HepG2 (cell line): ENCODE results near the gene SNCAIP. TPM values are rescaled to one million over a fixed set of nuclear protein-coding genes. Genes with fewer than 3 reads are reported as not detected.

ENCODE experiments used
- ATAC-seq: fragments of 200-7000 bp; cut with Tn5 transposase; 3 replicates; pipeline ENCODE4 v1.9.1; 2020; ENCODE audit warnings: mild to moderate bottlenecking, moderate library complexity
- BruUV-seq: library from RNA; stranded (reverse); fragments of 400-500 nt; replicated peaks from 2 replicates; lab custom pipeline; 2021; lab: Mats Ljungman, UMichigan
- CTCF ChIA-PET: fragments of 300-600 bp; formaldehyde crosslinking; extraction: SDS; loops from one replicate; lab custom pipeline; 2021; ENCODE audit warnings: low total read pairs, inconsistent platforms, low intra/inter-chr PET ratio; lab: Yijun Ruan, JAX
- POLR2A ChIA-PET: fragments of 350-600 bp; sonication (Branson Sonifier 250); formaldehyde crosslinking; loops from one replicate; lab custom pipeline; 2020; ENCODE audit warnings: antibody characterized with exemption, inconsistent platforms; lab: Yijun Ruan, JAX
- DNase-seq: peaks from one replicate; pipeline ENCODE4 v3.0.0-alpha.2; 2015; ENCODE audit warnings: low spot score
- FAIRE-seq: peaks from 3 replicates; lab custom pipeline; 2011; peaks lifted over from hg19 to GRCh38; lab: Jason Lieb, UNC
- H2AFZ ChIP-seq: one replicate; pipeline ENCODE4 v1.6.1; 2011; ENCODE audit warnings: low read length, inconsistent platforms
- H3K27ac ChIP-seq: fragments of 300-600 bp; 3 replicates; pipeline ENCODE4 v1.8.0; 2011; ENCODE audit warnings: mixed run types, mild to moderate bottlenecking, mixed read lengths, low read length, inconsistent platforms; ENCODE audit not compliant: insufficient read depth; ENCODE audit errors: extremely low read length
- H3K27me3 ChIP-seq, 2 experiments: fragments of 200-600 bp in 1 of 2; 2 replicates in 1 of 2; 3 replicates in 1 of 2; pipeline versions ENCODE4 v1.6.0 to v1.8.0; 2011; ENCODE audit warnings: low read length in 2 of 2, mild to moderate bottlenecking in 2 of 2, moderate library complexity in 2 of 2, inconsistent platforms in 1 of 2; ENCODE audit not compliant: insufficient read depth in 2 of 2, control insufficient read depth in 1 of 2
- H3K36me3 ChIP-seq, 2 experiments: fragments of 200-600 bp in 1 of 2; replicated peaks in 1 of 2; 2 replicates in 1 of 2; 3 replicates in 1 of 2; pipeline versions ENCODE4 v1.5.1 to v1.8.0; 2011; ENCODE audit warnings: low read length in 2 of 2, inconsistent platforms in 1 of 2; ENCODE audit not compliant: insufficient read depth in 2 of 2, control insufficient read depth in 1 of 2
- H3K4me1 ChIP-seq: 2 replicates; pipeline ENCODE4 v1.5.1; 2012; ENCODE audit warnings: low read length, inconsistent platforms; ENCODE audit not compliant: insufficient read depth
- H3K4me2 ChIP-seq: 2 replicates; pipeline ENCODE4 v1.6.0; 2011; ENCODE audit warnings: low read depth, low read length, inconsistent platforms
- H3K4me3 ChIP-seq, 3 experiments: fragments of 200-600 bp in 1 of 3; sonication (generic), shearing (Covaris generic) in 1 of 3; replicated peaks in 1 of 3; 2 replicates each; pipeline ENCODE4 v1.5.1; 2011 to 2016; ENCODE audit warnings: low read length in 3 of 3, inconsistent platforms in 2 of 3, low read depth in 2 of 3, mild to moderate bottlenecking in 2 of 3, control low read depth in 1 of 3, mixed read lengths in 1 of 3; ENCODE audit not compliant: insufficient read depth in 1 of 3
- H3K79me2 ChIP-seq: one replicate; pipeline ENCODE4 v1.6.1; 2011; ENCODE audit warnings: low read length, inconsistent platforms; ENCODE audit not compliant: insufficient read depth
- H3K9ac ChIP-seq: 2 replicates; pipeline ENCODE4 v1.6.0; 2011; ENCODE audit warnings: mild to moderate bottlenecking, low read depth, low read length, inconsistent platforms; ENCODE audit not compliant: insufficient read depth
- H3K9me3 ChIP-seq: 2 replicates; pipeline ENCODE4 v1.5.1; 2012; ENCODE audit warnings: mild to moderate bottlenecking, low read length
- H4K20me1 ChIP-seq: 2 replicates; pipeline ENCODE4 v1.6.0; 2011; ENCODE audit warnings: inconsistent platforms, mild to moderate bottlenecking, low read length, moderate library complexity; ENCODE audit not compliant: insufficient read depth
- BRD4 ChIP-seq: sonication (generic); formaldehyde crosslinking; IDR thresholded peaks from 2 replicates; pipeline ENCODE4 v1.4.0; 2020; ENCODE audit warnings: missing genetic modification reagents
- CC2D1A ChIP-seq: sonication (generic); formaldehyde crosslinking; IDR thresholded peaks from 2 replicates; pipeline ENCODE4 v1.8.1; 2023; ENCODE audit warnings: mild to moderate bottlenecking, missing genetic modification reagents
- FOXP1 ChIP-seq, 2 experiments: fragments of 450-650 bp in 1 of 2; IDR thresholded peaks; 2 replicates each; pipeline ENCODE4 v1.6.1; 2017 to 2018; ENCODE audit warnings: antibody characterized with exemption in 1 of 2
- HIVEP1 ChIP-seq: sonication (generic); formaldehyde crosslinking; IDR thresholded peaks from 2 replicates; pipeline ENCODE4 v1.4.0; 2020; ENCODE audit warnings: mild to moderate bottlenecking, missing genetic modification reagents
- MBD4 ChIP-seq: IDR thresholded peaks from 2 replicates; pipeline ENCODE4 v1.6.1; 2012; ENCODE audit warnings: low read length, inconsistent platforms, borderline replicate concordance
- MYNN ChIP-seq: sonication (generic); formaldehyde crosslinking; IDR thresholded peaks from 2 replicates; pipeline ENCODE4 v1.4.0; 2020; ENCODE audit warnings: mild to moderate bottlenecking, low read depth, missing genetic modification reagents
- NFKB2 ChIP-seq: sonication (generic); formaldehyde crosslinking; IDR thresholded peaks from 2 replicates; pipeline ENCODE4 v1.4.0; 2020; ENCODE audit warnings: missing genetic modification reagents, borderline replicate concordance
- RARA ChIP-seq: IDR thresholded peaks from 2 replicates; pipeline ENCODE4 v1.6.1; 2016; ENCODE audit warnings: missing genetic modification reagents, missing compliant biosample characterization
- SOX13 ChIP-seq, 3 experiments: fragments of 450-650 bp in 1 of 3; sonication (generic) in 1 of 3; formaldehyde crosslinking in 1 of 3; IDR thresholded peaks in 2 of 3; conservative IDR thresholded peaks in 1 of 3; 2 replicates each; pipeline versions ENCODE4 v1.5.0 to v1.6.1; 2016 to 2020; ENCODE audit warnings: antibody characterized with exemption in 1 of 3, mild to moderate bottlenecking in 1 of 3, missing compliant biosample characterization in 1 of 3, missing genetic modification reagents in 1 of 3, moderate library complexity in 1 of 3
- TEAD3 ChIP-seq: optimal IDR thresholded peaks from 2 replicates; pipeline ENCODE3; 2016; ENCODE audit warnings: borderline replicate concordance
- ZBTB20 ChIP-seq: sonication (generic); formaldehyde crosslinking; IDR thresholded peaks from 2 replicates; pipeline ENCODE4 v1.8.1; 2023; ENCODE audit warnings: missing genetic modification reagents, low read depth, mild to moderate bottlenecking, borderline replicate concordance
- ZBTB38 ChIP-seq: sonication (generic); formaldehyde crosslinking; IDR thresholded peaks from 2 replicates; pipeline ENCODE4 v1.5.1; 2020; ENCODE audit warnings: mild to moderate bottlenecking, missing genetic modification reagents
- ZFP90 ChIP-seq: sonication (generic); formaldehyde crosslinking; IDR thresholded peaks from 2 replicates; pipeline ENCODE4 v1.8.0; 2022; ENCODE audit warnings: missing genetic modification reagents, mild to moderate bottlenecking, inconsistent platforms, borderline replicate concordance
- ZNF12 ChIP-seq: sonication (generic); formaldehyde crosslinking; IDR thresholded peaks from 2 replicates; pipeline ENCODE4 v1.5.0; 2020; ENCODE audit warnings: missing genetic modification reagents
- ZNF343 ChIP-seq: sonication (generic); formaldehyde crosslinking; IDR thresholded peaks from 2 replicates; pipeline ENCODE4 v1.4.0; 2020; ENCODE audit warnings: mild to moderate bottlenecking, missing genetic modification reagents
- WGBS: methylation state at CpG from one replicate; pipeline ENCODE4 v1.1.6; 2017; ENCODE audit warnings: low lambda C conversion rate; 5-methylcytosine and 5-hydroxymethylcytosine counted together
- in situ Hi-C: cut with HindIII; loops from 2 replicates; pipeline ENCODE4 v1.10.0; 2017; ENCODE audit warnings: low pct_unique_long_range_greater_than_20kb; ENCODE audit not compliant: extremely low pct_ligation_motif_present
- intact Hi-C: fragments of 100-400 bp; cut with micrococcal nuclease; formaldehyde crosslinking; loops from one replicate; pipeline ENCODE4 v1.10.0; 2022; ENCODE audit not compliant: unreplicated experiment
- polyA plus RNA-seq, 8 experiments: library from polyadenylated mRNA; depleted of rRNA in 3 of 8; stranded (reverse) in 7 of 8; unstranded in 1 of 8; fragments of >200 nt; fragmentation: Illumina TruSeq in 4 of 8; extraction: Trizol in 4 of 8; gene quantifications; 2 replicates each; pipeline versions ENCODE4 v1.2.1 to v1.2.3, GENCODE V29; 2011 to 2016; ENCODE audit warnings: low read depth in 4 of 8, missing spikeins in 1 of 8, mixed read lengths in 1 of 8; ENCODE audit not compliant: insufficient read depth in 1 of 8
- total RNA-seq, 5 experiments: library from RNA; depleted of rRNA; stranded (reverse); fragments of >200 nt; fragmentation: Illumina TruSeq; extraction: Trizol; gene quantifications; 2 replicates each; pipeline ENCODE4 v1.2.3, GENCODE V29; 2016; ENCODE audit warnings: low read depth in 1 of 5
- TF ChIP-seq, protein P1 (sequence below): sonication (generic); formaldehyde crosslinking; IDR thresholded peaks from 2 replicates; pipeline ENCODE4 v1.4.0; 2020; ENCODE audit warnings: low read depth, mild to moderate bottlenecking, missing genetic modification reagents

The SNCAIP gene
- total and polyA plus RNA-seq, 2 of the 13 experiments (the other 11 are each of a cell fraction or from before 2014, with no cell fraction given) = not detected

DNA sequence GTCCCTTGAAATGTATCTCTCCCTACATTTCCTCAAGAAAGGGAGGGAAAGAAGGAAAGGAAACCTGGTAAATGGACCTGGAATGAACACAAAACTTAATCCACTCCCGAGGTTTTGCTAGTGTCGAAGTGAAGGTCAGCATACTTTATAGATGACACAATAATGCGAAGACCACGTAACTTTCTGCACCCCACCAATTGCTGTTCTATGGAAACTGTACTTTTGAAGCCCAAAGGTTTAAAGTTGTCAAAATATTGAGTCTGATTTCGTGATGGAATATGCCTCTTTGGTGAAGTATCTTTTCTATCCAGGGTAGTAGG is 103.7 kb downstream of the SNCAIP start:
- H3K27me3 ChIP-seq = no peaks in the 10 kb centered on the region
- H3K9ac ChIP-seq = no peak overlapping the region
- FAIRE-seq = no peak
- ATAC-seq = no peak
- intact Hi-C loops (loop anchor here (1.0 to 5.0 kb wide), 2 partner anchors 118 to 222 kb away; no protein-coding TSS in a partner anchor), in situ Hi-C loops (loop anchor here (5.0 kb wide), 1 partner anchor 223 kb away; no protein-coding TSS in a partner anchor)
- no peak overlapping the region for H2AFZ ChIP-seq
- no peak for DNase-seq
- H3K36me3 ChIP-seq = no peaks in the 10 kb centered on the region
- no peaks in the 10 kb centered on the region for H3K4me1 ChIP-seq
- CTCF ChIA-PET = interaction anchor here (1.4 to 2.6 kb wide), 2 partner anchors 220 to 223 kb away, joined by 5 to 12 read pairs; no protein-coding TSS in a partner anchor
- H4K20me1 ChIP-seq = no peaks in the 10 kb centered on the region
- no peak overlapping the region for H3K27ac ChIP-seq
- H3K4me2 ChIP-seq = no peak overlapping the region
- POLR2A ChIA-PET = no interaction called here
- TF ChIP-seq ZBTB20 (no peak), BRD4 (no peak), RARA (CRISPR knock-in tag) (no peak), HIVEP1 (no peak), MYNN (CRISPR knock-in tag) (no peak), FOXP1 (IDR thresholded peaks at IDR 0.05) (no peak), FOXP1 (CRISPR knock-in tag; IDR thresholded peaks at IDR 0.05) (no peak), SOX13 (IDR thresholded peaks at IDR 0.05) (no peak), SOX13 (CRISPR knock-in tag; conservative IDR thresholded peaks at IDR 0.05 in 1 of 2, IDR thresholded peaks at IDR 0.05 in 1 of 2) (no peak), ZBTB38 (CRISPR knock-in tag) (no peak), TEAD3 (no peak), ZNF343 (CRISPR knock-in tag) (no peak), CC2D1A (no peak), ZNF12 (CRISPR knock-in tag) (no peak), ZFP90 (CRISPR knock-in tag) (no peak), NFKB2 (CRISPR knock-in tag) (no peak), MBD4 (no peak)
- TF ChIP-seq, protein P1, sequence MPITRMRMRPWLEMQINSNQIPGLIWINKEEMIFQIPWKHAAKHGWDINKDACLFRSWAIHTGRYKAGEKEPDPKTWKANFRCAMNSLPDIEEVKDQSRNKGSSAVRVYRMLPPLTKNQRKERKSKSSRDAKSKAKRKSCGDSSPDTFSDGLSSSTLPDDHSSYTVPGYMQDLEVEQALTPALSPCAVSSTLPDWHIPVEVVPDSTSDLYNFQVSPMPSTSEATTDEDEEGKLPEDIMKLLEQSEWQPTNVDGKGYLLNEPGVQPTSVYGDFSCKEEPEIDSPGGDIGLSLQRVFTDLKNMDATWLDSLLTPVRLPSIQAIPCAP (CRISPR knock-in tag) = no peak
- 49% methylated on average over 5 of the region's 5 CpGs for WGBS
- BruUV-seq = no TSS peak
- no peaks in the 10 kb centered on the region for H3K79me2 ChIP-seq
- H3K9me3 ChIP-seq = no peaks in the 10 kb centered on the region
- H3K4me3 ChIP-seq = no peak overlapping the region
